Mesothelial cell of epicardium (in vitro differentiated cells): ENCODE results near the gene ARHGEF37. TPM values are rescaled to one million over a fixed set of nuclear protein-coding genes. Genes with fewer than 3 reads are reported as not detected.
"Not testable (repeated sequence)": the region's sequence is repeated elsewhere in the genome, so short reads cannot be mapped to it uniquely, and the experiment has no call there.

Source experiments
- DNase-seq, 2 experiments: peaks; one replicate each; pipeline ENCODE4 v3.0.0; 2021; ENCODE audit warnings: low spot score in 2 of 2; ENCODE audit not compliant: unreplicated experiment in 2 of 2
- H3K27ac Mint-ChIP-seq: 2 replicates; pipeline ENCODE4 v1.8.0; 2021; ENCODE audit warnings: mixed read lengths
- H3K27me3 Mint-ChIP-seq: 2 replicates; pipeline ENCODE4 v1.8.0; 2021; ENCODE audit warnings: low read depth, mixed read lengths
- H3K36me3 Mint-ChIP-seq: 2 replicates; pipeline ENCODE4 v1.8.0; 2021; ENCODE audit warnings: mixed read lengths
- H3K4me1 Mint-ChIP-seq: 2 replicates; pipeline ENCODE4 v1.8.0; 2021; ENCODE audit warnings: mixed read lengths
- H3K4me3 Mint-ChIP-seq: 2 replicates; pipeline ENCODE4 v1.8.0; 2021; ENCODE audit warnings: mild to moderate bottlenecking, moderate library complexity, mixed read lengths
- H3K9me3 Mint-ChIP-seq: 2 replicates; pipeline ENCODE4 v1.8.0; 2021; ENCODE audit warnings: mixed read lengths
- CTCF ChIP-seq: fragments of 200-600 bp; sonication (generic); IDR thresholded peaks from one replicate; pipeline ENCODE4 v1.5.0; 2021; ENCODE audit warnings: antibody characterized with exemption; ENCODE audit not compliant: unreplicated experiment
- total RNA-seq: library from RNA; stranded (reverse); gene quantifications from 3 replicates; pipeline ENCODE4 v1.2.1, GENCODE V29; 2021

ARHGEF37 gene
- 9.1 to 10.1 TPM (median 10.0 TPM) in 3 replicates for total RNA-seq

GRCh38 chr5:149581192-149581861 lies at the start of gene ARHGEF37:
ARHGEF37 (plus strand) TSS chr5:149581498; CDS start chr5:149597770, 16,272 bp downstream.
- no peak for TF ChIP-seq CTCF
- DNase-seq, result peak; percentile 55 to 81
- Mint-ChIP-seq H3K27ac (peak within 1 kb of the TSS; percentile 87), H3K4me1 (peaks cover 18% of the 10 kb centered on the region), H3K36me3 (no peaks in the 10 kb centered on the region), H3K9me3 (peaks cover 3% of the 10 kb centered on the region), H3K4me3 (peak within 1 kb of the TSS; percentile 75), H3K27me3 (no peaks in the 10 kb centered on the region)

- peaks cover 20% of the 10 kb centered on the region for H3K4me1 Mint-ChIP-seq
- no peak for TF ChIP-seq CTCF
- no peaks in the 10 kb centered on the region for H3K27me3 Mint-ChIP-seq
- H3K36me3 Mint-ChIP-seq, result peaks cover 22% of the 10 kb centered on the region
- no peak overlapping the region for H3K27ac Mint-ChIP-seq
- no peak overlapping the region for H3K4me3 Mint-ChIP-seq
- no peak for DNase-seq
- no peaks in the 10 kb centered on the region for H3K9me3 Mint-ChIP-seq
Measured at GRCh38 chr5:149532413-149532812, 48.9 kb upstream of the ARHGEF37 start.

DNA sequence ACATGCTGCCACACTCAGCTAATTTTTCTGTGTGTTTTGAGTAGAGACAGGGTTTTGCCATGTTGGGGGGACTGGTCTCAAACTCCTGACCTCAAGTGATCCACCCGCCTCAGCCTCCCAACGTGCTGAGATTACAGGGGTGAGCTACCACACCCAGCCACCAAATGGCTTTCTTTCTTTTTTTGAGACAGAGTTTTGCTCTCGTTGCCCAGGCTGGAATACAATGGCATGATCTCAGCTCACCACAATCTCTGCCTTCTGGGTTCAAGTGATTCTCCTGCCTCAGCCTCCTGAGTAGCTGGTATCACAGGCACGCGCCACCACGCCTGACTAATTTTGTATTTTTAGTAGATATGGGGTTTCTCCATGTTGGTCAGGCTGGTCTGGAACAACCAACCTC lies 45.5 kb upstream of the ARHGEF37 start:
- peaks cover 28% of the 10 kb centered on the region for H3K36me3 Mint-ChIP-seq
- H3K27me3 Mint-ChIP-seq, H3K9me3 Mint-ChIP-seq, DNase-seq, H3K4me1 Mint-ChIP-seq, H3K4me3 Mint-ChIP-seq, H3K27ac Mint-ChIP-seq: not testable (repeated sequence)

- no peak overlapping the region for H3K4me3 Mint-ChIP-seq
- no peak overlapping the region for H3K27ac Mint-ChIP-seq
- H3K4me1 Mint-ChIP-seq, result peaks cover 1% of the 10 kb centered on the region
- TF ChIP-seq CTCF, result no peak
- no peaks in the 10 kb centered on the region for H3K27me3 Mint-ChIP-seq
- DNase-seq, result no peak
- peaks cover 30% of the 10 kb centered on the region for H3K36me3 Mint-ChIP-seq
- no peaks in the 10 kb centered on the region for H3K9me3 Mint-ChIP-seq
Measured at GRCh38 chr5:149537374-149537975, 43.8 kb upstream of the ARHGEF37 start.

DNA sequence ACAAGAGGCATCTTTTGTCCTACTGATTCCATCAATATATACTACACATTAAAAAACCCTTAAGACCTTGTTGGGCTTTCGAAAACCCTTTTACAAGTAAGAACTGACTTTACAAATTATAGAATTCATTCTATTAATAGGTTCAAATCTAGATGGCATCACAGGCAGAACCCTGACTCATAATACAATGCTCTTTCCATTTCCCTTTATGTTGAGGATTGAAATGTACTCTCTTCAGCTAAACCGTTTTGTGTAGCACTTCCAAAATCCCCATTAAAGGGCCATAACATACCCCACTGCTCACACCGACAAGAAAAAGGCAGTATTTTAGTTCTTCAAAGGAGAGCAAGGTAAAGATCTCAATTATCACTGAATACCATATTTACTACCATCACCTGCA lies 41.2 kb upstream of the ARHGEF37 start:
- Mint-ChIP-seq H3K27ac (peak overlapping the region; percentile 47), H3K4me1 (peaks cover 14% of the 10 kb centered on the region), H3K4me3 (no peak overlapping the region), H3K9me3 (no peaks in the 10 kb centered on the region), H3K36me3 (peaks cover 20% of the 10 kb centered on the region), H3K27me3 (no peaks in the 10 kb centered on the region)
- DNase-seq, result no peak
- no peak for TF ChIP-seq CTCF

DNA sequence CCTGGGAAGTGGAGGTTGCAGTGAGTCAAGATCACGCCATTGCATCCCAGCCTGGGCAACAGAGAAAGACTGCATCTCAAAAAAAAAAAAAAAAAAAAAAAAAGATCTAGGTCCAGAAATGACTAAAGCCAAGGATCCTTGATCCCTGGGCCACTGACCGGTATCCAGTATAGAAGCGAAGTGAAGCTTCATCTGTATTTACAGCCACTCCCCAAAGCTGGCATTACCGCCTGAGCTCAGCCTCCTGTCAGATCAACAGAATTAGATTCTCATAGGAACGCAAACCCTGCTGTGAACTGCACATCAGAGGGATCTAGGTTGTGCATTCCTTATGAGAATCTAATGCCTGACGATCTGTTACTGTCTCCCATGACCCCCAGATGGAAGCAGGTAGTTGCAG lies 39.4 kb upstream of the ARHGEF37 start:
- Mint-ChIP-seq H3K27me3 (no peaks in the 10 kb centered on the region), H3K9me3 (no peaks in the 10 kb centered on the region), H3K4me3 (no peak overlapping the region), H3K36me3 (peaks cover 21% of the 10 kb centered on the region), H3K4me1 (peaks cover 21% of the 10 kb centered on the region), H3K27ac (no peak overlapping the region)
- no peak for TF ChIP-seq CTCF
- DNase-seq, result no peak
